ENCODE data around the gene ZNF536. TPM values are rescaled to one million over a fixed set of nuclear protein-coding genes. Genes with fewer than 3 reads are reported as not detected.

Gene ZNF536
- total and polyA plus RNA-seq, 2 of the 4 experiments (the other 2 are of a cell fraction), result not detected

- Histone ChIP-seq H2BK15ac (ENCODE audit: low read depth, low read length) (no peak overlapping the region), H3K14ac (replicated peaks; ENCODE audit: low read depth, low read length) (no peak overlapping the region), H4K5ac (ENCODE audit: low read depth, low read length) (no peak overlapping the region), H3K9me3 (ENCODE audit: control insufficient read depth, insufficient read depth, low read length) (peaks cover 8% of the 10 kb centered on the region), H3K4me2 (ENCODE audit: low read depth, low read length) (no peak overlapping the region), H3K56ac (ENCODE audit: extremely low read depth, insufficient read depth, low read length) (no peak overlapping the region), H3K18ac (ENCODE audit: low read depth, low read length) (no peak overlapping the region), H3K4me3 (ENCODE audit: insufficient read depth, low read depth, low read length) (no peak overlapping the region), H4K91ac (ENCODE audit: insufficient read depth, low read depth, low read length) (no peak overlapping the region), H2AK5ac (ENCODE audit: low read depth, low read length) (no peak overlapping the region), H3K23ac (ENCODE audit: low read depth, low read length) (no peak overlapping the region), H2BK120ac (ENCODE audit: low read depth, low read length) (no peak overlapping the region), H3K4ac (ENCODE audit: low read depth, low read length) (no peak overlapping the region), H3K36me3 (ENCODE audit: control insufficient read depth, insufficient read depth, low read length) (no peaks in the 10 kb centered on the region), H3K27ac (ENCODE audit: insufficient read depth, low read length) (no peak overlapping the region), H4K20me1 (ENCODE audit: insufficient read depth, low read length) (no peaks in the 10 kb centered on the region), H2BK20ac (ENCODE audit: low read depth, low read length) (no peak overlapping the region), H3K27me3 (ENCODE audit: control insufficient read depth, insufficient read depth, low read length) (no peaks in the 10 kb centered on the region), H3K9ac (ENCODE audit: low read depth, low read length) (no peak overlapping the region), H3K9me1 (ENCODE audit: insufficient read depth, low read length) (no peaks in the 10 kb centered on the region), H2BK5ac (ENCODE audit: low read depth, low read length, poor library complexity, severe bottlenecking) (no peak overlapping the region), H3K4me1 (ENCODE audit: control insufficient read depth, insufficient read depth, low read length) (no peaks in the 10 kb centered on the region), H3K79me1 (ENCODE audit: low read depth in 1 of 2, low read length in 2 of 2) (no peaks in the 10 kb centered on the region), H4K8ac (ENCODE audit: low read depth in 2 of 2, low read length in 2 of 2) (no peak overlapping the region), H2AK9ac (replicated peaks; ENCODE audit: low read depth, low read length, poor library complexity) (no peak overlapping the region), H2AFZ (replicated peaks; ENCODE audit: low read length, poor library complexity) (no peak overlapping the region)
- dilution Hi-C loops (cut with HindIII; ENCODE audit: low sequenced_read_pairs, unreplicated experiment) (no loop called here), intact Hi-C loops (cut with micrococcal nuclease) (no loop called here), in situ Hi-C loops (cut with MboI; ENCODE audit: low sequenced_read_pairs) (no loop called here)
- DNase-seq, result no peak
- no peak for ATAC-seq (ENCODE audit: low read depth)
- POLR2A ChIA-PET (ENCODE audit: unreplicated experiment), result no interaction called here
- no CpG with 5 or more reads among the region's 3 CpGs for WGBS, 2 experiments (ENCODE audit: extremely low coverage in 2 of 2, insufficient read length in 1 of 2)
- BruUV-seq (replicated peaks), result no TSS peak
- no peak for TF ChIP-seq RFX5 (IDR thresholded peaks at IDR 0.05; ENCODE audit: low read depth, low read length)
- no peak for TF ChIP-seq MAZ (IDR thresholded peaks at IDR 0.05; ENCODE audit: borderline replicate concordance, low read depth, low read length)
- TF ChIP-seq RCOR1 (IDR thresholded peaks at IDR 0.05; ENCODE audit: insufficient replicate concordance, low read length), result no peak
- TF ChIP-seq MXI1 (IDR thresholded peaks at IDR 0.05; ENCODE audit: borderline replicate concordance, low read depth, low read length), result no peak
- TF ChIP-seq SMC3 (IDR thresholded peaks at IDR 0.05; ENCODE audit: low read depth, low read length), result no peak
- no peak for TF ChIP-seq BHLHE40 (IDR thresholded peaks at IDR 0.05; ENCODE audit: low read depth, low read length)
- TF ChIP-seq CTCF (conservative IDR thresholded peaks at IDR 0.05; ENCODE audit: low read depth, low read length), result no peak
- TF ChIP-seq RAD21 (IDR thresholded peaks at IDR 0.05; ENCODE audit: low read length), result no peak
- TF ChIP-seq MAFK (IDR thresholded peaks at IDR 0.05; ENCODE audit: low read depth, low read length), result no peak
- TF ChIP-seq, protein P1, sequence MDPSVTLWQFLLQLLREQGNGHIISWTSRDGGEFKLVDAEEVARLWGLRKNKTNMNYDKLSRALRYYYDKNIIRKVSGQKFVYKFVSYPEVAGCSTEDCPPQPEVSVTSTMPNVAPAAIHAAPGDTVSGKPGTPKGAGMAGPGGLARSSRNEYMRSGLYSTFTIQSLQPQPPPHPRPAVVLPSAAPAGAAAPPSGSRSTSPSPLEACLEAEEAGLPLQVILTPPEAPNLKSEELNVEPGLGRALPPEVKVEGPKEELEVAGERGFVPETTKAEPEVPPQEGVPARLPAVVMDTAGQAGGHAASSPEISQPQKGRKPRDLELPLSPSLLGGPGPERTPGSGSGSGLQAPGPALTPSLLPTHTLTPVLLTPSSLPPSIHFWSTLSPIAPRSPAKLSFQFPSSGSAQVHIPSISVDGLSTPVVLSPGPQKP (IDR thresholded peaks at IDR 0.05; ENCODE audit: borderline replicate concordance, low read depth, low read length), result no peak
- TF ChIP-seq, protein P2, sequence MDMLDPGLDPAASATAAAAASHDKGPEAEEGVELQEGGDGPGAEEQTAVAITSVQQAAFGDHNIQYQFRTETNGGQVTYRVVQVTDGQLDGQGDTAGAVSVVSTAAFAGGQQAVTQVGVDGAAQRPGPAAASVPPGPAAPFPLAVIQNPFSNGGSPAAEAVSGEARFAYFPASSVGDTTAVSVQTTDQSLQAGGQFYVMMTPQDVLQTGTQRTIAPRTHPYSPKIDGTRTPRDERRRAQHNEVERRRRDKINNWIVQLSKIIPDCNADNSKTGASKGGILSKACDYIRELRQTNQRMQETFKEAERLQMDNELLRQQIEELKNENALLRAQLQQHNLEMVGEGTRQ (IDR thresholded peaks at IDR 0.05; ENCODE audit: low read depth, low read length), result no peak
- CTCF ChIA-PET, result no interaction called here
These were observed 116.0 kb downstream of the ZNF536 start for GRCh38 chr19:30488191-30488590.

Measured in IMR-90 (cell line).